Motor neuron (in vitro differentiated cells): ENCODE measurements around the gene CDK5R1. TPM values are rescaled to one million over a fixed set of nuclear protein-coding genes. Genes with fewer than 3 reads are reported as not detected.

Experiments used
- ATAC-seq, 8 experiments: fragments of 200-7000 bp; cut with Tn5 transposase; replicated peaks in 6 of 8; 2 replicates each; pipeline ENCODE4 v1.8.0; 2021; ENCODE audit warnings: mild to moderate bottlenecking in 8 of 8, moderate library complexity in 8 of 8
- H3K27ac ChIP-seq, 2 donors: fragments of 250-450 bp; sonication (Bioruptor Pico); 2 replicates each; pipeline ENCODE4 v1.9.0; 2021; ENCODE audit warnings: antibody characterized with exemption in 2 of 2, mild to moderate bottlenecking in 2 of 2, moderate library complexity in 1 of 2
- H3K4me1 ChIP-seq, 2 donors: fragments of 250-450 bp; sonication (Bioruptor Pico); replicated peaks in 1 of 2; 2 replicates each; pipeline ENCODE4 v1.6.1; 2021; ENCODE audit warnings: antibody characterized with exemption in 2 of 2, mild to moderate bottlenecking in 2 of 2, moderate library complexity in 1 of 2
- H3K4me3 ChIP-seq, 5 donors: fragments of 250-450 bp; sonication (Bioruptor Pico); 2 replicates each; pipeline ENCODE4 v1.9.0; 2021; ENCODE audit warnings: antibody characterized with exemption in 5 of 5, mild to moderate bottlenecking in 5 of 5, moderate library complexity in 4 of 5
- WGBS, 10 experiments: fragments of 450-650 bp; shearing (Covaris generic); methylation state at CpG; one replicate each; pipeline ENCODE4 v1.0.0; 2022; 5-methylcytosine and 5-hydroxymethylcytosine counted together
- in situ Hi-C, 9 experiments: fragments of 400-800 bp; cut with MboI; loops; one replicate each; pipeline ENCODE4 v1.15.0; 2021; ENCODE audit warnings: low sequenced_read_pairs in 9 of 9, low pct_unique_long_range_greater_than_20kb in 2 of 9; ENCODE audit not compliant: unreplicated experiment in 9 of 9
- total RNA-seq, 8 experiments: library from RNA; unstranded; fragments of 300-600 nt; gene quantifications; 2 replicates each; pipeline versions ENCODE4 v1.2.3 to v1.2.4, GENCODE V29; 2022

The CDK5R1 gene
- total RNA-seq, 8 experiments from 2014 or later: 1.3 to 64.0 (median 41.4) TPM

DNA sequence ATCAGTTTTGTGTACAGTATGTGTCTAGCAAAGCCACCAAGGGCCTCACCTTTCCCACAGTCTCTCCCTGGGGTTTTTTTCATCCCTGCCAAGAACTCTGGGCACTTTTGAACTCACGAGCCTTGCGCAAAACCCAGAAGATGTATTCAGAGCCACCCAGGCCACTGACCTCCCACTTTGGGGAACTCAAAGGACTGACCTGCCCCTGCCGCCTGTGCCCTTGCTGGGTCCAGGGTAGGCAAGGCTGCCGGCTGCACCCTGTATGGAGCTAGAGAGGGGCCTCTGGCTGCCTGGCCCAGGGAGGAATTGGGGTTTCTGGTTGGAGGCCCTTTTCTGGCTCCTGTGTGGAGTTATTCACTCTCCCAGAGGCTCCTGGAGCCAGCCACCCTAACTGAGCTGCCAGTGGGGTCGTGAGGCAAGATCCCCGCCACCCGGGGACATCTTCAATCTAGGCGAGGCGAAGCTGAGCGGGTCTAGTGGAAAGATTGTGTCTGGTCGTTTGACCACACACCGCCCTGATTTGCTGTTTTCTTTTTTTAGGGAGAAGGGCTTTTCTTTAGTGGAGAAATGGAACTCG lies 1.9 kb downstream of the CDK5R1 start:
- whole genome bisulfite sequencing, 10 experiments: 80 to 100% (median 90%) methylated on average over 1 to 6 of the region's 13 CpGs; no CpG with 5 or more reads in 3 of the 10 experiments
- in situ Hi-C loops: loop anchor here in 3 of 9 experiments (10.0 to 25.0 kb wide), 3 partner anchors 124 to 274 kb away; no protein-coding TSS in a partner anchor
- ATAC-seq: no peak
- Histone ChIP-seq H3K27ac (peak overlapping the region; percentile 33 to 98), H3K4me1 (peaks cover 50% of the 10 kb centered on the region in 2 donors), H3K4me3 (peak overlapping the region; percentile 62 to 99 (median 75))

DNA sequence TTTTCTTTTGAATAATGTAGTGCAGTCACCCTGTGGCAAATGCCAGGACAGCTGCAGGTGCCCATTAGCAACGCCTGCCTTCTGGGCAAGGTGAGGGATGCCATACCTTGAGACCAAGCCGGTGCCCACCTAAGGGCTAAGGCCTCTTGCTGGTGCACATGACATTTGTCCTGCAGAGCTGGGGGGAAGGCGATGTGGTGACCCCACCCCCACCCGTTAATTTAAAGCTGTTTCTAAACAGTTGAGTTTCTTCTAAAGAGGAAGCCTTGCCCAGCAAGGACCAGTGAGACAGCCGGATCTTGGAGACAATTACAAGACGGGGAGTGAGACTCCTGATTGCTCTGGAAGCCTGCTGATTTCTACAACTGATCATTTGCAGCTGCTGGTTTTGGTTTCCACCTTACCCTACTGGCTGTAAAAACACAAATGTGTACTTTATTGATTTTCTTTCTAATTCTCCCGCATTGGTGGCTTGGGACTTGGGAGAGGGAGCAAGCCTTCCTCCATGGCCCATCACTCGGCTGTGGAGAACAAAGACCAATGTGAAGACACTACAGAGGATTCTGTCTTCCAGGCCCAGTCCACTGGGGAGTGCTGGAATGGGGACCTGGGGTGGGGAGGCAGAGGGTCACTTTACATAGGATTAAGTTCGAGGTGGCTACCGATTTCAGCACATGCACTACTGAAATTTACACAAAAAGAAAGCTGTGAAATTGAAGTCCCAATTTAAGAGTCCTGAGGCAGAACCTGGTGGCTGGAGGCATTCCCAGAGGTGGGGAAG lies 2.7 kb downstream of the CDK5R1 start:
- in situ Hi-C loops: loop anchor here in 3 of 9 experiments (10.0 to 25.0 kb wide), 3 partner anchors 123 to 273 kb away; no protein-coding TSS in a partner anchor
- Histone ChIP-seq H3K4me1 (peaks cover 42% of the 10 kb centered on the region in 2 donors), H3K27ac (peak overlapping the region in 1 of 2 donors; percentile 32), H3K4me3 (peak overlapping the region; percentile 62 to 99 (median 75))
- WGBS, 10 experiments: 60 to 95% (median 80%) methylated on average over 1 to 5 of the region's 10 CpGs; no CpG with 5 or more reads in 3 of the 10 experiments
- no peak for ATAC-seq

DNA sequence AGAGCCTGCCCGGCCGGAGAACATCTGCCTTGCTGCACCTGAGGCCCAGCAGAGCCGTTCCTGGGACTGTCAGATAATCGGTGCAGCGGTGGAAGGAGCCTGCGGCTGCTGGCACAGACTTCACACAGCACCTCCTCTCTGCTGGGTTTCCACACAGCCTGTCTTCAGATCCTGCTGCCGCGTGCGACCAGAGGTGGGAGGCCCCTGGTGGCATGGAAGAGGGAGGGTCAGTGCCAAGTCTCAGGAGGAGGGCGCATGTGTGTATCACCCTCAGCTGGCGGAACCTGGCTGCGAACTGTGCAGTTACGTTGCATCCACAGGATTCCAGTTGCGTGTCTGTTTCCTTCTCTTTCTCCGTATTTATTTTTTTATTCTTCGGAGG lies 3.3 kb downstream of the CDK5R1 start:
- Histone ChIP-seq H3K4me1 (peaks cover 40 to 42% of the 10 kb centered on the region in 2 donors), H3K27ac (peak overlapping the region in 1 of 2 donors; percentile 32), H3K4me3 (peak overlapping the region; percentile 62 to 99 (median 75))
- in situ Hi-C loops: loop anchor here in 3 of 9 experiments (25.0 kb wide), 2 partner anchors 122 to 272 kb away; no protein-coding TSS in a partner anchor
- no peak for ATAC-seq
- WGBS, 10 experiments: 60 to 96% (median 74%) methylated on average over 2 to 10 of the region's 16 CpGs; no CpG with 5 or more reads in 5 of the 10 experiments

DNA sequence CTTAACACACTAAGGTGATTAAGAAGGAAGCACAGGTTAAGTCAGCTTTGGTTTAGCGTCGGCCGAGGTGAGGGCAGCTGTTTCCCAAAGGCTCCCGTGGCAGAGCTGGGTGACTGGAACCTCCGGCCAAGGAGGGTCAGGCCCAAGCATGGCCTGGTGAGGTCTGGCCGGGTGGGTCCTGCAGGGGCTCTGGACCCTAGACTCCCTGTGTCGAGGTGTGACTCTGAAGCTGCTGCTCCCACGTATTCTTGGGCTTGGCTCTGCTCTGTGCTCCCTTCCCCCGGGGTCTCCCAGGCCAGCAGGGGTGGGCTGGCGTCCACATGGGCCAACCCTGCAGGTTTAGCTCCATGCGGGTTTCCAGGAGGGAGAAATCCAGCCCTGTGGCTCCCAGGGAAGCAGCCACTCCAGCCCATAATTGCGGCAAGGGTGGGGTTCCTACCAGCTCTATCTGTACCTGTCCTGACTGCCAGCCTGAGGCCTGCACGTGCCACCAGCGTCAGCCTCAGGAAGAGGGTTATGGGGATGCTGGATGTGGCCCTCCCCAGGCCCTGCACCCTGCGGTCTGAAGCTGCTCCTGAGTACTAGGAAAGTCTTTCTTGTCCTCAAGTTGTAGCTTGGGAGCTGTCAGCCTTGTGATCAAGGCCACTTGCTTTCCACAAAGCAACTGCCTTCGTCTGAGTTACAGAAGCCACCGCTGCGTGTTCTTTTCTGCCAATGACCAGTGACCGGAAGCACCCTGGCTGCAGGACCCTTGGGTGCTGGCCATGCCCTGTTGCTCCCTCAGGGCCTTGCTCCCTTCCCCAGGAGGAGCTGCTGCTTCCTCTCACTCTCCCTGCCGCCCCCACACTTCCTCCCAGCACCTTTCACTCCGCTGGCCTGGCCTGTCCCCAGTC lies 4.8 kb downstream of the CDK5R1 start:
- no peak overlapping the region for H3K27ac ChIP-seq
- in situ Hi-C loops: loop anchor here in 3 of 9 experiments (25.0 kb wide), 2 partner anchors 121 to 271 kb away; no protein-coding TSS in a partner anchor
- no peak for ATAC-seq
- 67 to 100% (median 91%) methylated on average over 1 to 11 of the region's 21 CpGs; no CpG with 5 or more reads in 3 of the 10 experiments for WGBS, 10 experiments
- peaks cover 32 to 45% of the 10 kb centered on the region in 2 donors for H3K4me1 ChIP-seq
- H3K4me3 ChIP-seq: no peak overlapping the region

DNA sequence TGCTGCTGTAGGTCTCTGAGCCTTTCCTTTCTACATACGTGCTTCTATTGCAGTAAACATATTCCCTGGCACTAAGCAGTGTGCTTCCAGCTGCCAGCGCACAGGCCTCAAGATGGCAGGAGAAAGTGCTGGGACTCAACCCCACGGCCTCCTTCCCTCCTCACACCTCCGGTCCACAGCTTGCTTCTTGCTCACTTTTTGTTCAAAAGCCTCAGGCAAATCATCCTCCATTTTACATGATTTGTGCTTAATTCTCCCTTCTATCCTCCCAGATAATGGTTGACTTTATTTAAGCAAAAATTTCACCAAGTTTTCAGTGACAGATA lies 5.4 kb downstream of the CDK5R1 start:
- WGBS, 10 experiments: 63 to 100% (median 83%) methylated on average over 1 to 4 of the region's 4 CpGs; no CpG with 5 or more reads in 2 of the 10 experiments

DNA sequence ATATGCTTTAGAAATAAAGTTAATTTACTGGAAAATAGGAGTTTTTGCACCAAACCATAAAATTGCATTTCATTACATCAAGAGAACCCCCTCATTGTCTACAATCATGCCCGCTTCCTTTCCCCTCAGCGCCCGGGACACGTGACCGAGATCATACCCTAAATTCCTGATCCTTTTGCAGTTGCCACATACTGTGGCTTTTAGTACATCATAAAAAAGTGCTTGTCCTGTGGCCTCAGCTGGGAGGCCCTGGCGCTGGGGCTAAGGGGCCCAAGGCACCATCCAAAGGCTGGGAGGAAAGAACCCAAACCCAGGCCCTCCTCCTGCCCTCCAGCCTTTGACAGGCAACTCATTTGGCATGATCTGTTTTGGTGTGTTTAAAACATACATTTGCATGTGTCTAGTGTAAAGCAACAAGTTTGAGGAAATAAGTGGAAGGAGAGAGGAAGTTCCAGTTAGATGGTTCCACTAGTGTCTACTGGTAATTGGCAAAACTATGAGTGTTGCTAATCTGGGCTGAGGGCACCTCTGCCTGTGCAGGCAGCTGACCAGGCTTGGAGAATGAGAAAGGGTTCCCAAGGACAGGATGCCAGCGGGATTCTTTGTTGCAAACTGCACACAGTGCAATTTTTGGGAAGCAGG lies 6.0 kb downstream of the CDK5R1 start:
- no peak for ATAC-seq
- peaks cover 32 to 45% of the 10 kb centered on the region in 2 donors for H3K4me1 ChIP-seq
- no peak overlapping the region for H3K27ac ChIP-seq
- 85 to 100% (median 93%) methylated on average over 2 to 7 of the region's 7 CpGs; no CpG with 5 or more reads in 3 of the 10 experiments for WGBS, 10 experiments
- H3K4me3 ChIP-seq: no peak overlapping the region
- in situ Hi-C loops: loop anchor here in 3 of 9 experiments (25.0 kb wide), 2 partner anchors 120 to 270 kb away; no protein-coding TSS in a partner anchor

More for the DNA sequence above, 5.4 kb downstream of the CDK5R1 start:
- ATAC-seq: no peak
- Histone ChIP-seq H3K4me3 (no peak overlapping the region), H3K27ac (no peak overlapping the region), H3K4me1 (peaks cover 32 to 45% of the 10 kb centered on the region in 2 donors)
- in situ Hi-C loops: loop anchor here in 3 of 9 experiments (25.0 kb wide), 2 partner anchors 120 to 270 kb away; no protein-coding TSS in a partner anchor

DNA sequence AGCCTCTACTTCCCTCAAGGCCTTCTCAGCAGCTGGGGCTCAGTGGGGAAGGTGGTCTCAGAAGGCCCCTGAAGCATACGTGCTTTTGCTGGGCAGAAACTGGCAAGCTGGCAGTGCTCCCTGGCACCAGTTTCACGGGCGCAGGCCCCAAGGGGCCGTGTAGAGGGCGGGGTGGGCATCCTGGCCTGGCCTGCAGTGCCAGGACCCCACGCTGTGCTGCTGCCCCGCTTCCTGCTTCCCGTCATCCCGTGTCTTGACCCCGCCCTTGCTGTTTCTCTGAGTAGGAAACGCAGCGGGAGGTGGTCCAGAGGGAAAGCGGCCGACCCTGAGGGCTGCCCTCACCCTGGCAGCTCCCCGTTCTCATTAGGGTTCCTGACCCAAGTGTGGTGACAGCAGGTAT lies 6.8 kb downstream of the CDK5R1 start:
- no peak overlapping the region for H3K27ac ChIP-seq
- ATAC-seq: no peak
- in situ Hi-C loops: loop anchor here in 3 of 9 experiments (25.0 kb wide), 2 partner anchors 119 to 269 kb away; no protein-coding TSS in a partner anchor
- H3K4me1 ChIP-seq: peaks cover 28 to 37% of the 10 kb centered on the region in 2 donors
- H3K4me3 ChIP-seq: no peak overlapping the region
- WGBS, 10 experiments: 58 to 100% (median 89%) methylated on average over 1 to 8 of the region's 15 CpGs; no CpG with 5 or more reads in 7 of the 10 experiments

DNA sequence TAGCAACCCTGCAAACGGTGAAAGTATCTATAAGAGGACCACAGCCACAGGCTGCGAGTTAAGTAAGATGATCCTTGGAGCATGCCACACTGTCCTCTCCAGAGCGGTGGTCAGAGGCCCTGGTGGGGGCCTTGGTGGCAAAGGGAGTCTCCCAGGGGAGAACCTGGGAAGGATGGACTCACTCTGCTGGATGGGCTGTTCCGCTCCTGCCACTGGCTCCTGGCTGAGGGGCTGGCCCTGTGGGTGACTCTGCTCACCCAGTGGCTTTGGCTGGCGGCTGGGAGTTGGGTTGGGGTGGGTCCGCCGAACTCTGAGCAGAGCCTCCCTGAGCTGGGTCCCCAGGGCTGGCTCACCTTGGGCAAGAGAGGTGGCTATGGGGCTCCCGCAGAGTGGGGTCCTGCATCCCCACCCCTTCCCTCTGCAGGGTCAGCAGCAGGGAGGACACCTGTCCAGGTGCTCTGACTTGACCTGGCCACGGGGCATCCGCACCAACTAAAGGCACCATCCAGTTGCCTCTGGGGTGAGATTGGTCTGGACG lies 7.3 kb downstream of the CDK5R1 start:
- no peak for ATAC-seq
- in situ Hi-C loops: loop anchor here in 3 of 9 experiments (25.0 kb wide), 2 partner anchors 118 to 268 kb away; no protein-coding TSS in a partner anchor
- peaks cover 23 to 33% of the 10 kb centered on the region in 2 donors for H3K4me1 ChIP-seq
- H3K4me3 ChIP-seq: no peak overlapping the region
- 60 to 100% (median 83%) methylated on average over 1 to 2 of the region's 11 CpGs; no CpG with 5 or more reads in 6 of the 10 experiments for WGBS, 10 experiments
- H3K27ac ChIP-seq: no peak overlapping the region

DNA sequence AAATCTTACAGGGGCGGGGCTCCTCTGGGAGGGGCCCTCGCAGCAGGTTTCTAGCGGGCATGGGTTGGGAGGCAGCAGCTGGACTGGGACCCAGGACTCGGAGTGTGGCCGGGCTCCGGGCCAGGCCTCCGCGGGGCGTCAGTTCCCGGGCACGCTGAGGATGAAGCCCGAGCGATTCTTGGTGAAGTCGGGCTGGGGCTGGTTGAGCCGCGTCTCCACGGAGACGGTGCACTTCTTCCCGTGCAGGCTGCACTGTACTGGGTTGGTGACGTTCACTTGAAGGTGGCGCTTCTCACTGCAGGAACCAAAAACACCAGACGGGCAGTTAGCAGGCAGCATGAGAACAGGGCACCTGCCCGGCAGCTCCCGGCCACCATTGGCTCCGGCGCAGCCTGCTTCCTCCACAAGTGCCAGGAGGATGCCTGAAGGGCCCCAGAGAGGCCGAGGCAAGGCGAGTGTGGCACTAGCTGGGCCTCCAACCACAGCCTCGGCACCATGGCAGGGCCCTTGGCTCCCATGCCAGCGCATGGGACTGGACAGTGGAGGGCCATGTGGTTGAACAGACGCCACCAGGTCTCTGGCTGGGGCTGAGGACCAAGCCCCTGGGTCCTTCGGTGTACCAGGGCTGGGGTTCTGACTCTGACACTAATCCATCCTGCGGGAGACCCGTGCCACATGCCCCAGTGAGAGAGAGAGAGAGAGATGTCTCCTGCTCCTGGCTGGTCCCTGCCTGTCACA lies 8.0 kb downstream of the CDK5R1 start:
- in situ Hi-C loops: loop anchor here in 3 of 9 experiments (25.0 kb wide), 2 partner anchors 118 to 268 kb away; no protein-coding TSS in a partner anchor
- no peak overlapping the region for H3K27ac ChIP-seq
- H3K4me3 ChIP-seq: no peak overlapping the region
- peaks cover 17 to 25% of the 10 kb centered on the region in 2 donors for H3K4me1 ChIP-seq
- WGBS, 10 experiments: 80 to 93% (median 83%) methylated on average over 1 to 11 of the region's 34 CpGs; no CpG with 5 or more reads in 4 of the 10 experiments
- peak in 1 of 8 experiments; percentile 2 for ATAC-seq

DNA sequence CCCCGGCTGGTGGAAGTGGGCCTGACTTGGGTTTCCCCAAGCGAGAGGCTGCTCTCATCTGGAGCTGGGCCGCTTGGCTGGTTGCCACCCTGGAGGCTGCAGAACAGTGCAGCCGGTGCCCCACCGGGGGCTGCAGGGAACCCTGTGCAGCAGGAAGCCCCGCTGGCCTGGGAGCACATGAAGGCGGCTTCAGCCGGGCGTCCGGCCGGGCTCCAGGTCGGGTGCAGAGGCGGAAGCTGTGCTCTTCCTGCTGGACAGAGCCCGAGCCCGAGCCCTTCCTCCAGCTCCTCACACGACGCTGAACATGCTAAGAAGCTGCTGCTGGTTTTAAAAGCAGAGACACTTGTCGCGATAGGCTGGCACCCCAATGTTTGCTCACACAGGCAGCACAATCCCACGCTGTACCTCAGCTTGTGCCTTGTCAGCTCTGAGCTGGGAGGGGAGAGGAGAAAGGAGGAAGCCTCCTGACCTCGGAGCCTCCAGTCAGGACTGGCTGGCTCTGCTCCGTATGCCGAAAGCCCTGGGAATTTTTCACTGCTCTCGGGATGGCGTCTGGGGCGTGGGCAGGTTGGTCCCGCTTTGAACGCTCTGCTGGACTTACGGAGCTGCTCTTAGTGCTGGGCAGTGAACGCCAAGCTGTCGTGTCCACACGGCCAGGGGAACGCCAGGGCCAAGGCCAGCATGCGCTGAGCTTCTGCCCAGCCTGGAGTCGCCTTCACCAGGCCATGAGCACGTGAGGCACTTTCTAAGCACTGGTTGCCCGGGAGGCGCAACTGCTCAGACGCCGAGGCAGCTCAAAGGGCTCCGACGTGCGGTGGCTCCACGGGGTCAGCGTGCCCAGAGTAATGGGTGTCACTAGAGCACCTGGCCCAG lies 8.8 kb downstream of the CDK5R1 start:
- 36 to 94% (median 82%) methylated on average over 2 to 10 of the region's 45 CpGs; no CpG with 5 or more reads in 2 of the 10 experiments for WGBS, 10 experiments
- in situ Hi-C loops: loop anchor here in 3 of 9 experiments (25.0 kb wide), 2 partner anchors 117 to 267 kb away; no protein-coding TSS in a partner anchor
- Histone ChIP-seq H3K4me1 (peaks cover 9 to 19% of the 10 kb centered on the region in 2 donors), H3K4me3 (no peak overlapping the region), H3K27ac (no peak overlapping the region)
- peak; percentile 43 to 87 (median 64) for ATAC-seq
